Muscle of leg (tissue), 11 donors: ENCODE results near the gene SYT6. TPM values are rescaled to one million over a fixed set of nuclear protein-coding genes. Genes with fewer than 3 reads are reported as not detected.
"Not testable (repeated sequence)": the region's sequence is repeated elsewhere in the genome, so short reads cannot be mapped to it uniquely, and the experiment has no call there.

Experiments
- DNase-seq: peaks from one replicate; pipeline ENCODE4 v3.0.0; 2013
- H3K27ac ChIP-seq: one replicate; pipeline ENCODE4 v1.5.1; 2013; ENCODE audit warnings: mild to moderate bottlenecking, low read length, control low read depth
- H3K27me3 ChIP-seq: one replicate; pipeline ENCODE4 v1.6.1; 2013; ENCODE audit warnings: low read length; ENCODE audit not compliant: control insufficient read depth, insufficient read depth
- H3K36me3 ChIP-seq: one replicate; pipeline ENCODE4 v1.6.1; 2013; ENCODE audit warnings: low read length; ENCODE audit not compliant: control insufficient read depth, insufficient read depth
- H3K4me1 ChIP-seq: one replicate; pipeline ENCODE4 v1.6.1; 2013; ENCODE audit warnings: low read length; ENCODE audit not compliant: control insufficient read depth, insufficient read depth
- H3K4me3 ChIP-seq: one replicate; pipeline ENCODE4 v1.5.1; 2013; ENCODE audit warnings: low read length, control low read depth
- H3K9me3 ChIP-seq: replicated peaks from 2 replicates; pipeline ENCODE4 v1.6.1; 2013; ENCODE audit warnings: low read depth, low read length; ENCODE audit not compliant: control insufficient read depth
- WGBS: methylation state at CpG from one replicate; pipeline ENCODE4 v1.1.5; 2013; ENCODE audit warnings: missing lambda C conversion rate; ENCODE audit not compliant: insufficient coverage; 5-methylcytosine and 5-hydroxymethylcytosine counted together
- polyA plus RNA-seq, 8 donors: library from polyadenylated mRNA; unstranded; fragments of 120-200 nt; gene quantifications; one replicate each; pipeline versions ENCODE4 v1.2.1 to v1.2.3, GENCODE V29; 2013; ENCODE audit warnings: inconsistent platforms in 1 of 8, low replicate concordance in 1 of 8; ENCODE audit not compliant: insufficient read length in 8 of 8, insufficient read depth in 1 of 8
- total RNA-seq: library from RNA; stranded (reverse); fragments of 120-200 nt; gene quantifications from one replicate; pipeline ENCODE4 v1.2.4, GENCODE V29; 2013

The SYT6 gene
- total and polyA plus RNA-seq, 9 donors: 0.40 to 1.5 (median 1.3) TPM

GRCh38 chr1:114075105-114075504 lies 78.6 kb downstream of the SYT6 start:
- Histone ChIP-seq H3K27ac (no peak overlapping the region), H3K4me3 (no peak overlapping the region), H3K9me3 (peaks cover 13% of the 10 kb centered on the region), H3K4me1 (peaks cover 17% of the 10 kb centered on the region), H3K36me3 (no peaks in the 10 kb centered on the region), H3K27me3 (no peaks in the 10 kb centered on the region)
- no peak for DNase-seq
- WGBS: no CpG with 5 or more reads among the region's 2 CpGs

- DNase-seq: no peak
- peaks cover 13% of the 10 kb centered on the region for H3K4me1 ChIP-seq
- no peaks in the 10 kb centered on the region for H3K27me3 ChIP-seq
- no peak overlapping the region for H3K4me3 ChIP-seq
- H3K9me3 ChIP-seq: peaks cover 13% of the 10 kb centered on the region
- no peaks in the 10 kb centered on the region for H3K36me3 ChIP-seq
- H3K27ac ChIP-seq: no peak overlapping the region
These were observed 81.4 kb downstream of the SYT6 start for GRCh38 chr1:114072246-114072645.

DNA sequence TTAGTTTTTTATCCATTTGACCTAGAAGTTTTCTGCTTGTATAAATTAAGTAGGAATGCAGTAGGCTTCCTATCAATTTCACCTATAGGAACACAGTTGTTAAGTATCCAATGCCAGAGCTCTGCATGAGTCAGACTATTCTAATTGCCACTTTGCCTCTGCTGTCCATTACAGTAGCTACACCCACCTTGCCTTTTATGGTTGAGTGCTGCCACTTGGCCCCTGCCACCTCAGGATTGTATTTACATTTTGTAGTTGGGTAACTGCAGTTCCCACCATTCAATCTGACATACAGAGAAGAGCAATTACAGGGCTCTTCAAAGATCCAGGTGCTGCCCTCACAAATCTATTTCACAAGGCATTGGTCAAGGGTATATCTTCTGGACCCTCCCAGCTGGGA lies 83.9 kb downstream of the SYT6 start:
- not testable (repeated sequence) for H3K27ac ChIP-seq, H3K27me3 ChIP-seq, DNase-seq, H3K4me1 ChIP-seq, H3K4me3 ChIP-seq, H3K36me3 ChIP-seq
- peaks cover 13% of the 10 kb centered on the region for H3K9me3 ChIP-seq

DNA sequence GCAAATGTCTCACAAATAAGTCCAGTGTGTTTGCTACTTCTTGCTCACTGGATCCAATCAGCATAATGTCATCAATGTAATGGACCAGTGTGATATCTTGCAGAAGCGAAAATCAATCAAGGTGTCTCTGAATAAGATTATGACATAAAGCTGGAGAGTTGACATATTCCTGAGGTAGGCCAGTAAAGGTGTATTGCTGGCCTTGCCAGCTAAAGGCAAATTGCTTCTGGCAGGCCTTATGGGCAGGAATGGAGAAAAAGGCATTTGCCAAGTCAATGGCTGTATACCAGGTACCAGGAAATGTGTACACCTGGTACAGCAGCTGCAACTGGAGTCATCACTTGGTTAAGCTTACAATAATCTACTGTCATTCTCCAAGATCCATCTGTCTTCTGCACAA lies 85.0 kb downstream of the SYT6 start:
- not testable (repeated sequence) for H3K4me1 ChIP-seq, H3K27ac ChIP-seq, H3K4me3 ChIP-seq, H3K36me3 ChIP-seq, H3K27me3 ChIP-seq, DNase-seq
- WGBS: 100% methylated on average over 1 of the region's 1 CpG
- H3K9me3 ChIP-seq: peaks cover 13% of the 10 kb centered on the region

GRCh38 chr1:114065671-114066070 lies 88.0 kb downstream of the SYT6 start:
- H3K27ac ChIP-seq, H3K4me1 ChIP-seq, H3K27me3 ChIP-seq, H3K9me3 ChIP-seq, H3K36me3 ChIP-seq, H3K4me3 ChIP-seq: not testable (repeated sequence)
- no CpG with 5 or more reads among the region's 3 CpGs for WGBS
- DNase-seq: peak; percentile 19

- no peak overlapping the region for H3K4me3 ChIP-seq
- no peaks in the 10 kb centered on the region for H3K36me3 ChIP-seq
- H3K27ac ChIP-seq: no peak overlapping the region
- H3K4me1 ChIP-seq: no peaks in the 10 kb centered on the region
- no peak for DNase-seq
- H3K27me3 ChIP-seq: no peaks in the 10 kb centered on the region
- peaks cover 4% of the 10 kb centered on the region for H3K9me3 ChIP-seq
These were observed 90.1 kb downstream of the SYT6 start for GRCh38 chr1:114063544-114063943.

DNA sequence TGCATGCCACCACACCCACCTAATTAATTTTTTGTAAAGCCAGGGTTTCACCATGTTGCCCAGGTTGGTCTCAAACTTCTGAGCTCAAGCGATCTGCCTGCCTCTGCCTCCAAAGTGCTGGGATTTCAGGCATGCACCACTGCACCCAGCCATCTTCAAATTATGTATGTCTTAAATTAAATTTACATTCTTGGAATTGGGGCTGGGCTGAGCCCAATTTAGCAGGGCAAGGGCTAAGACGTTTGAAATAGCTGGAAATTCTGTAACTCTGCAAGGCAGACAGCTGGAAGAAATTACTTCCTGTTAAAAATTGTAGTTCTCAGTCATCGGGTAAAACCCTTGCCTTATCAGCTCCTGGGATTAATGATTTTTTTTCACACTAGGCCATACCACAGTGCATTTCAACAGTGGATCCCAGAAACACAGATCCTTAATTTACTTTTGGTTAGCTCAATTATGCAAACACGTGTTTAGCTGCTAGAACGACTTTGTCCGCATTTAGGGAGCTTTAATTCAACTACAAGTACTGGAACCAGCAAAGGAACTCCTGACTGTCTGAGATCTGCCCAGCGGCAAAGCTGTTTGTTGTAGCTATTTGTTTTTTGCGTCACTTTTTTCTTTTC lies 91.1 kb downstream of the SYT6 start:
- peak; percentile 10 for DNase-seq
- H3K9me3 ChIP-seq: peaks cover 4% of the 10 kb centered on the region
- H3K27me3 ChIP-seq: no peaks in the 10 kb centered on the region
- no peak overlapping the region for H3K4me3 ChIP-seq
- WGBS: 0% methylated on average over 1 of the region's 8 CpGs
- H3K4me1 ChIP-seq: no peaks in the 10 kb centered on the region
- no peak overlapping the region for H3K27ac ChIP-seq
- no peaks in the 10 kb centered on the region for H3K36me3 ChIP-seq

DNA sequence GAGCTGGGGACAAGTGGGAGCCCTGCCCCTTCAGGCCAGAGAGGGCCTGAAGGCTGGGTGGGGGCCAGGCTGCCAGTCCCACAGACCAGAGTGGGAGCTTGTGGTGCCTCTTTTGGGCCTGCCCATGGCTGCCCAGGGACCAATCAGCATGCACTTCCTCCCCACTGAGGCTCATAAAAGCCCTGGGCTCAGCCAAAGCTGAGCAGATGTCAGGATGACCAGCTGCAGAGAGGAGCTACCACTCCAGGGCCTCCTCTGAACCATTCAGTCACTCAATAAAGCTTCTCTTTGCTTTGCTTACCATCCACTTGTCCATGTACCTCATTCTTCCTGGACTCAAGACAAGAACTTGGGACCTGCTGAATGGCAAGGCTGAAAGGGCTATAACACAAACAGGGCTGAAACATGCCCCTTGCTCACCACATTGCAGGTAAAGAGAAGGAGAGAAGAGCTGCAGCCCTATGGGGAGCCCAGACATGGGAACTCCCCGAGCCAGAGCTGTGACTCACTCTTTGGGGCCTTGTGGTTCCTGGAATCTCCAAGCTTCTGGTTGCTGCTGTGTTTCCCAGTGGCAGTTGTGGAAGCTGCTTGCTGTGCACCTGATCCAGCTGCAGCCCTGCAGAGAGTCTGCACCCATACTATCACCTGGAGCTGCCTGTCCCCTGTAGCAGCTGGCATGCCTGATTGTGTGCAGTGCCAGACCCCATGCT lies 92.4 kb downstream of the SYT6 start:
- H3K9me3 ChIP-seq: peaks cover 6% of the 10 kb centered on the region
- no peak overlapping the region for H3K27ac ChIP-seq
- H3K27me3 ChIP-seq: no peaks in the 10 kb centered on the region
- WGBS: 89% methylated on average over 1 of the region's 1 CpG
- H3K4me3 ChIP-seq: no peak overlapping the region
- no peak for DNase-seq
- no peaks in the 10 kb centered on the region for H3K4me1 ChIP-seq
- H3K36me3 ChIP-seq: no peaks in the 10 kb centered on the region

DNA sequence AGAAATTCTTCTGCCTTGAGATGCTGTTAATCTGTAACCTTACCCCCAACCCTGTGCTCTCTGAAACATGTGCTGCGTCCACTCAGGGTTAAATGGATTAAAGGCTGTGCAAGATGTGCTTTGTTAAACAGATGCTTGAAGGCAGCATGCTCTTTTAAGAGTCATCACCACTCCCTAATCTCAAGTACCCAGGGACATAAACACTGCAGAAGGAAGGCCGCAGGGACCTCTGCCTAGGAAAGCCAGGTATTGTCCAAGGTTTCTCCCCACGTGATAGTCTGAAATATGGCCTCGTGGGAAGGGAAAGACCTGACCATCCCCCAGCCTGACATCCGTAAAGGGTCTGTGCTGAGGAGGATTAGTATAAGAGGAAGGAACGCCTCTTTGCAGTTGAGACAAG lies 95.4 kb downstream of the SYT6 start:
- not testable (repeated sequence) for H3K27ac ChIP-seq, H3K4me3 ChIP-seq, H3K4me1 ChIP-seq, H3K27me3 ChIP-seq, H3K9me3 ChIP-seq, H3K36me3 ChIP-seq, DNase-seq
- no CpG with 5 or more reads among the region's 6 CpGs for WGBS

DNA sequence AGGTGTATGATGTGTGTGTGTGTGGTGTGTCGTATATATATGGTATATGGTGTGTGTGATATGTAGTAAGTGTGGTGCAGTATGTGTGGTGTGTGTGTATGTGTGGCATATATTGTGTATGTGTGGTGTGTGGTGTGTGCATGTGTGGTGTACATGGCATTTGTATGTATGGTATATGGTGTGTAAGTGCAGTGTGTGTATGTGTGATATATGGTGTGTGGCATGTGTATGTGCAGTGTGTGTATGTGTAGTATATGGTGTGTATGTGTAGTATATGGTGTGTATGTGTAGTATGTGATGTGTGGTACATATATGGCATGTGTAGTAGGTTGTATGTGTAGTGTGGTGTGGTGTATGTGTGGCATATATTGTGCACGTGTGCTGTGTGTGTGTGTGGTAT lies 99.5 kb downstream of the SYT6 start:
- Histone ChIP-seq H3K36me3 (no peaks in the 10 kb centered on the region), H3K27ac (no peak overlapping the region), H3K27me3 (no peaks in the 10 kb centered on the region), H3K9me3 (peaks cover 2% of the 10 kb centered on the region), H3K4me3 (no peak overlapping the region), H3K4me1 (no peaks in the 10 kb centered on the region)
- DNase-seq: no peak
- WGBS: 88% methylated on average over 1 of the region's 2 CpGs

GRCh38 chr1:114048232-114048631 lies 105.4 kb downstream of the SYT6 start:
- no peaks in the 10 kb centered on the region for H3K36me3 ChIP-seq
- H3K4me3 ChIP-seq: no peak overlapping the region
- H3K4me1 ChIP-seq: no peaks in the 10 kb centered on the region
- H3K27me3 ChIP-seq: no peaks in the 10 kb centered on the region
- WGBS: 100% methylated on average over 1 of the region's 1 CpG
- H3K27ac ChIP-seq: no peak overlapping the region
- no peaks in the 10 kb centered on the region for H3K9me3 ChIP-seq
- DNase-seq: no peak
